IMR-90 (cell line): ENCODE results near the gene CDYL2. TPM values are rescaled to one million over a fixed set of nuclear protein-coding genes. Genes with fewer than 3 reads are reported as not detected.

Source experiments
- ATAC-seq: fragments of 200-7000 bp; cut with Tn5 transposase; 2 replicates; pipeline ENCODE4 v1.9.1; 2020; ENCODE audit warnings: low read depth, mild to moderate bottlenecking, moderate library complexity
- BruUV-seq: library from RNA; stranded (reverse); fragments of 400-500 nt; replicated peaks from 2 replicates; lab custom pipeline; 2021; lab: Mats Ljungman, UMichigan
- CTCF ChIA-PET: fragments of 300-600 bp; formaldehyde crosslinking; extraction: SDS; loops from one replicate; lab custom pipeline; 2021; ENCODE audit warnings: antibody characterized with exemption; lab: Yijun Ruan, JAX
- POLR2A ChIA-PET: fragments of 300-600 bp; sonication (Branson Sonifier 250); formaldehyde crosslinking; loops from one replicate; lab custom pipeline; 2022; ENCODE audit warnings: antibody characterized with exemption; ENCODE audit not compliant: unreplicated experiment; lab: Charles Lee
- DNase-seq: peaks from one replicate; pipeline ENCODE4 v3.0.0; 2013
- H2AFZ ChIP-seq: replicated peaks from 2 replicates; pipeline ENCODE3; 2013; ENCODE audit warnings: low read length, mild to moderate bottlenecking; ENCODE audit not compliant: poor library complexity
- H2AK5ac ChIP-seq: 2 replicates; pipeline ENCODE4 v1.6.1; 2013; ENCODE audit warnings: low read depth, low read length, inconsistent platforms
- H2AK9ac ChIP-seq: replicated peaks from 2 replicates; pipeline ENCODE3; 2013; ENCODE audit warnings: mild to moderate bottlenecking, low read depth, low read length, moderate library complexity; ENCODE audit not compliant: poor library complexity
- H2BK120ac ChIP-seq: 2 replicates; pipeline ENCODE4 v1.6.1; 2013; ENCODE audit warnings: low read depth, low read length, inconsistent platforms
- H2BK15ac ChIP-seq: 3 replicates; pipeline ENCODE4 v1.6.1; 2013; ENCODE audit warnings: low read depth, low read length, inconsistent platforms
- H2BK20ac ChIP-seq: 2 replicates; pipeline ENCODE4 v1.6.1; 2013; ENCODE audit warnings: low read depth, mild to moderate bottlenecking, inconsistent platforms, low read length, moderate library complexity
- H2BK5ac ChIP-seq: 2 replicates; pipeline ENCODE4 v1.6.1; 2013; ENCODE audit warnings: mild to moderate bottlenecking, low read depth, low read length, inconsistent platforms; ENCODE audit not compliant: poor library complexity, severe bottlenecking
- H3K14ac ChIP-seq: replicated peaks from 2 replicates; pipeline ENCODE4 v1.6.1; 2013; ENCODE audit warnings: low read depth, low read length, inconsistent platforms
- H3K18ac ChIP-seq: 2 replicates; pipeline ENCODE4 v1.6.1; 2013; ENCODE audit warnings: low read depth, low read length, control low read depth
- H3K23ac ChIP-seq: 2 replicates; pipeline ENCODE4 v1.6.1; 2013; ENCODE audit warnings: low read depth, low read length, inconsistent platforms
- H3K27ac ChIP-seq: 2 replicates; pipeline ENCODE4 v1.5.1; 2013; ENCODE audit warnings: mild to moderate bottlenecking, control low read depth, low read length; ENCODE audit not compliant: insufficient read depth
- H3K27me3 ChIP-seq: 2 replicates; pipeline ENCODE4 v1.6.1; 2013; ENCODE audit warnings: low read length; ENCODE audit not compliant: control insufficient read depth, insufficient read depth
- H3K36me3 ChIP-seq: 2 replicates; pipeline ENCODE4 v1.6.1; 2013; ENCODE audit warnings: low read length, mixed read lengths; ENCODE audit not compliant: control insufficient read depth, insufficient read depth
- H3K4ac ChIP-seq: 2 replicates; pipeline ENCODE4 v1.6.1; 2013; ENCODE audit warnings: low read depth, low read length, inconsistent platforms
- H3K4me1 ChIP-seq: 2 replicates; pipeline ENCODE4 v1.6.1; 2013; ENCODE audit warnings: low read length, mixed read lengths; ENCODE audit not compliant: control insufficient read depth, insufficient read depth
- H3K4me2 ChIP-seq: 2 replicates; pipeline ENCODE4 v1.6.1; 2013; ENCODE audit warnings: low read depth, mild to moderate bottlenecking, control low read depth, low read length, moderate library complexity
- H3K4me3 ChIP-seq: 2 replicates; pipeline ENCODE4 v1.5.1; 2013; ENCODE audit warnings: low read depth, mild to moderate bottlenecking, control low read depth, low read length, moderate library complexity; ENCODE audit not compliant: insufficient read depth
- H3K56ac ChIP-seq: 2 replicates; pipeline ENCODE4 v1.6.1; 2013; ENCODE audit warnings: low read length, inconsistent platforms; ENCODE audit not compliant: insufficient read depth; ENCODE audit errors: extremely low read depth
- H3K79me1 ChIP-seq, 2 experiments: 2 replicates each; pipeline ENCODE4 v1.6.1; 2013; ENCODE audit warnings: low read length in 2 of 2, inconsistent platforms in 1 of 2, low read depth in 1 of 2
- H3K9ac ChIP-seq: 2 replicates; pipeline ENCODE4 v1.6.1; 2013; ENCODE audit warnings: low read depth, low read length, control low read depth
- H3K9me1 ChIP-seq: 2 replicates; pipeline ENCODE4 v1.6.1; 2013; ENCODE audit warnings: low read length, inconsistent platforms; ENCODE audit not compliant: insufficient read depth
- H3K9me3 ChIP-seq: 2 replicates; pipeline ENCODE4 v1.6.1; 2013; ENCODE audit warnings: low read length; ENCODE audit not compliant: control insufficient read depth, insufficient read depth
- H4K20me1 ChIP-seq: 2 replicates; pipeline ENCODE4 v1.6.1; 2013; ENCODE audit warnings: low read length, inconsistent platforms; ENCODE audit not compliant: insufficient read depth
- H4K5ac ChIP-seq: 2 replicates; pipeline ENCODE4 v1.6.1; 2013; ENCODE audit warnings: mild to moderate bottlenecking, low read depth, low read length, control low read depth
- H4K8ac ChIP-seq, 2 experiments: 2 replicates each; pipeline ENCODE4 v1.6.1; 2013; ENCODE audit warnings: low read depth in 2 of 2, low read length in 2 of 2, control low read depth in 1 of 2, inconsistent platforms in 1 of 2
- H4K91ac ChIP-seq: 2 replicates; pipeline ENCODE4 v1.6.1; 2013; ENCODE audit warnings: low read depth, low read length, inconsistent platforms; ENCODE audit not compliant: insufficient read depth
- BHLHE40 ChIP-seq: fragments of 150-350 bp; IDR thresholded peaks from 2 replicates; pipeline ENCODE4 v1.6.1; 2016; ENCODE audit warnings: mild to moderate bottlenecking, low read depth, low read length
- CEBPB ChIP-seq: IDR thresholded peaks from 2 replicates; pipeline ENCODE4 v1.6.1; 2012; ENCODE audit warnings: low read depth, low read length, improper control_type of control experiment
- CHD1 ChIP-seq: IDR thresholded peaks from 2 replicates; pipeline ENCODE4 v1.6.1; 2012; ENCODE audit warnings: low read depth, low read length, improper control_type of control experiment
- CTCF ChIP-seq: conservative IDR thresholded peaks from 2 replicates; pipeline ENCODE4 v1.5.1; 2012; ENCODE audit warnings: mild to moderate bottlenecking, low read depth, low read length, improper control_type of control experiment
- MAFK ChIP-seq: IDR thresholded peaks from 2 replicates; pipeline ENCODE4 v1.6.1; 2012; ENCODE audit warnings: low read depth, low read length, improper control_type of control experiment
- MAZ ChIP-seq: IDR thresholded peaks from 2 replicates; pipeline ENCODE4 v1.6.1; 2012; ENCODE audit warnings: low read depth, mild to moderate bottlenecking, low read length, improper control_type of control experiment, moderate library complexity, borderline replicate concordance
- MXI1 ChIP-seq: IDR thresholded peaks from 2 replicates; pipeline ENCODE4 v1.6.1; 2012; ENCODE audit warnings: low read depth, mild to moderate bottlenecking, low read length, moderate library complexity, borderline replicate concordance
- NFE2L2 ChIP-seq: fragments of 150-350 bp; IDR thresholded peaks from 2 replicates; pipeline ENCODE4 v1.6.1; 2016; ENCODE audit warnings: low read depth, mild to moderate bottlenecking, low read length
- POLR2A ChIP-seq: IDR thresholded peaks from 2 replicates; pipeline ENCODE4 v1.6.1; 2012; ENCODE audit warnings: mild to moderate bottlenecking, low read depth, low read length
- RAD21 ChIP-seq: IDR thresholded peaks from 2 replicates; pipeline ENCODE4 v1.6.1; 2012; ENCODE audit warnings: low read length, improper control_type of control experiment
- RCOR1 ChIP-seq: IDR thresholded peaks from 2 replicates; pipeline ENCODE4 v1.6.1; 2012; ENCODE audit warnings: mild to moderate bottlenecking, low read length, improper control_type of control experiment; ENCODE audit not compliant: insufficient replicate concordance
- RFX5 ChIP-seq: IDR thresholded peaks from 2 replicates; pipeline ENCODE4 v1.8.0; 2012; ENCODE audit warnings: low read depth, mild to moderate bottlenecking, low read length, moderate library complexity
- WGBS, 2 experiments: methylation state at CpG; one replicate each; pipeline versions ENCODE4 v1.1.5 to v1.1.7; 2013; ENCODE audit warnings: missing lambda C conversion rate in 2 of 2; ENCODE audit not compliant: insufficient read length in 1 of 2; ENCODE audit errors: extremely low coverage in 2 of 2; 5-methylcytosine and 5-hydroxymethylcytosine counted together
- dilution Hi-C: fragments of 300-500 bp; cut with HindIII; formaldehyde crosslinking; loops from one replicate; pipeline ENCODE4 v1.14.3; 2018; ENCODE audit warnings: low sequenced_read_pairs; ENCODE audit not compliant: unreplicated experiment
- in situ Hi-C: fragments of 300-500 bp; cut with MboI; formaldehyde crosslinking; loops from 3 replicates; pipeline ENCODE4 v1.14.3; 2019; ENCODE audit warnings: low sequenced_read_pairs, inconsistent platforms, mixed read lengths
- intact Hi-C: fragments of 100-400 bp; cut with micrococcal nuclease; formaldehyde crosslinking; loops from 2 replicates; pipeline ENCODE4 v1.10.0; 2022
- polyA plus RNA-seq, 3 experiments: library from polyadenylated mRNA; depleted of rRNA; stranded (reverse); fragments of >200 nt; gene quantifications; 2 replicates each; pipeline ENCODE4 v1.2.3, GENCODE V29; 2012; ENCODE audit warnings: low replicate concordance in 1 of 3
- total RNA-seq: library from RNA; depleted of rRNA; stranded (reverse); fragments of >200 nt; gene quantifications from 2 replicates; pipeline ENCODE4 v1.2.3, GENCODE V29; 2012

The CDYL2 gene
- total and polyA plus RNA-seq, 2 of the 4 experiments (the other 2 are of a cell fraction), result 1.2 to 3.9 TPM

GRCh38 chr16:80556481-80556880 lies 247.9 kb downstream of the CDYL2 start:
- H2BK120ac ChIP-seq, result no peak overlapping the region
- no peak overlapping the region for H2AK9ac ChIP-seq
- no peak overlapping the region for H4K5ac ChIP-seq
- intact Hi-C loops (no loop called here), dilution Hi-C loops (no loop called here), in situ Hi-C loops (no loop called here)
- no peak overlapping the region for H2BK20ac ChIP-seq
- no peak overlapping the region for H3K4me2 ChIP-seq
- ChIA-PET CTCF (no interaction called here), POLR2A (no interaction called here)
- no peak overlapping the region for H3K9ac ChIP-seq
- H3K27ac ChIP-seq, result no peak overlapping the region
- H3K14ac ChIP-seq, result no peak overlapping the region
- no peaks in the 10 kb centered on the region for H3K4me1 ChIP-seq
- no peak overlapping the region for H2BK15ac ChIP-seq
- no peak overlapping the region for H3K18ac ChIP-seq
- no TSS peak for BruUV-seq
- H3K9me1 ChIP-seq, result no peaks in the 10 kb centered on the region
- H3K27me3 ChIP-seq, result no peaks in the 10 kb centered on the region; the same call in 1 of the 2 replicates
- H2BK5ac ChIP-seq, result no peak overlapping the region
- ATAC-seq, result no peak
- no CpG with 5 or more reads among the region's 3 CpGs for WGBS, 2 experiments
- H4K20me1 ChIP-seq, result no peaks in the 10 kb centered on the region
- no peaks in the 10 kb centered on the region for H3K36me3 ChIP-seq
- no peak overlapping the region for H2AK5ac ChIP-seq
- H3K23ac ChIP-seq, result no peak overlapping the region
- no peak overlapping the region for H4K91ac ChIP-seq
- H2AFZ ChIP-seq, result no peak overlapping the region
- TF ChIP-seq MAFK, result no peak
- TF ChIP-seq MAZ, result no peak
- TF ChIP-seq POLR2A, result no peak
- no peak for TF ChIP-seq BHLHE40
- no peak for TF ChIP-seq NFE2L2
- no peak for TF ChIP-seq CTCF
- no peak for TF ChIP-seq CHD1
- TF ChIP-seq RAD21, result no peak
- TF ChIP-seq CEBPB, result no peak
- TF ChIP-seq MXI1, result no peak
- no peak for TF ChIP-seq RCOR1
- no peak for TF ChIP-seq RFX5
- no peak overlapping the region for H4K8ac ChIP-seq
- H3K79me1 ChIP-seq, result no peaks in the 10 kb centered on the region
- no peak overlapping the region for H3K4me3 ChIP-seq
- H3K56ac ChIP-seq, result no peak overlapping the region
- no peak overlapping the region for H3K4ac ChIP-seq
- no peaks in the 10 kb centered on the region; the same call in 1 of the 2 replicates for H3K9me3 ChIP-seq
- no peak for DNase-seq
